ENCODE measurements around the gene SFT2D3. TPM values are rescaled to one million over a fixed set of nuclear protein-coding genes. Genes with fewer than 3 reads are reported as not detected.

SFT2D3 gene
- total and polyA plus RNA-seq, 2 experiments from 2014 or later = 0.13 to 9.3 TPM

DNA sequence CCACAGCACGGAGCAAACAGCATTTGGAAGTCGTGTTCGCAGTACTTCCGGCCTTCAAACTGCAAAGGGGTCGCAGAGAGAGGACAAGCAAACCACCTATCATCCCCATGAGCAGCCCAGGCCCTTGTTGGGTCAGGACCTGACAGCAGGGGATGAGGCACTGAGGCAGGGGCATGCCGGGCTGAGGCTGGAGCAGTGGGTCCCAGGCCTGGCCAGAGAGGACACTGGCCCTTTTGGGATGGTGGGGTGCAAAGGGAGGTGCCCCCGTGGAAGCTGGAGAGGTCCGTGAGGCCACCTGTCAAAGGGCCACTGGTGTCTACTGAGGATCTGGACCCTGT lies 46.5 kb upstream of the SFT2D3 start:
- no peaks in the 10 kb centered on the region for H3K36me3 ChIP-seq
- peaks cover 17% of the 10 kb centered on the region for H3K4me1 ChIP-seq (ENCODE audit: low read depth)
- no peak overlapping the region for H3K27ac ChIP-seq
- TF ChIP-seq, protein P1, sequence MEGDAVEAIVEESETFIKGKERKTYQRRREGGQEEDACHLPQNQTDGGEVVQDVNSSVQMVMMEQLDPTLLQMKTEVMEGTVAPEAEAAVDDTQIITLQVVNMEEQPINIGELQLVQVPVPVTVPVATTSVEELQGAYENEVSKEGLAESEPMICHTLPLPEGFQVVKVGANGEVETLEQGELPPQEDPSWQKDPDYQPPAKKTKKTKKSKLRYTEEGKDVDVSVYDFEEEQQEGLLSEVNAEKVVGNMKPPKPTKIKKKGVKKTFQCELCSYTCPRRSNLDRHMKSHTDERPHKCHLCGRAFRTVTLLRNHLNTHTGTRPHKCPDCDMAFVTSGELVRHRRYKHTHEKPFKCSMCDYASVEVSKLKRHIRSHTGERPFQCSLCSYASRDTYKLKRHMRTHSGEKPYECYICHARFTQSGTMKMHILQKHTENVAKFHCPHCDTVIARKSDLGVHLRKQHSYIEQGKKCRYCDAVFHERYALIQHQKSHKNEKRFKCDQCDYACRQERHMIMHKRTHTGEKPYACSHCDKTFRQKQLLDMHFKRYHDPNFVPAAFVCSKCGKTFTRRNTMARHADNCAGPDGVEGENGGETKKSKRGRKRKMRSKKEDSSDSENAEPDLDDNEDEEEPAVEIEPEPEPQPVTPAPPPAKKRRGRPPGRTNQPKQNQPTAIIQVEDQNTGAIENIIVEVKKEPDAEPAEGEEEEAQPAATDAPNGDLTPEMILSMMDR (IDR thresholded peaks at IDR 0.05; ENCODE audit: low read depth, low read length) = no peak
- no peak overlapping the region for H3K4me3 ChIP-seq
- no peak for DNase-seq (ENCODE audit: low read depth in 1 of 2, low spot score in 1 of 2)
- no peaks in the 10 kb centered on the region for H3K27me3 ChIP-seq
- H3K9me3 ChIP-seq (ENCODE audit: low read depth) = no peaks in the 10 kb centered on the region

DNA sequence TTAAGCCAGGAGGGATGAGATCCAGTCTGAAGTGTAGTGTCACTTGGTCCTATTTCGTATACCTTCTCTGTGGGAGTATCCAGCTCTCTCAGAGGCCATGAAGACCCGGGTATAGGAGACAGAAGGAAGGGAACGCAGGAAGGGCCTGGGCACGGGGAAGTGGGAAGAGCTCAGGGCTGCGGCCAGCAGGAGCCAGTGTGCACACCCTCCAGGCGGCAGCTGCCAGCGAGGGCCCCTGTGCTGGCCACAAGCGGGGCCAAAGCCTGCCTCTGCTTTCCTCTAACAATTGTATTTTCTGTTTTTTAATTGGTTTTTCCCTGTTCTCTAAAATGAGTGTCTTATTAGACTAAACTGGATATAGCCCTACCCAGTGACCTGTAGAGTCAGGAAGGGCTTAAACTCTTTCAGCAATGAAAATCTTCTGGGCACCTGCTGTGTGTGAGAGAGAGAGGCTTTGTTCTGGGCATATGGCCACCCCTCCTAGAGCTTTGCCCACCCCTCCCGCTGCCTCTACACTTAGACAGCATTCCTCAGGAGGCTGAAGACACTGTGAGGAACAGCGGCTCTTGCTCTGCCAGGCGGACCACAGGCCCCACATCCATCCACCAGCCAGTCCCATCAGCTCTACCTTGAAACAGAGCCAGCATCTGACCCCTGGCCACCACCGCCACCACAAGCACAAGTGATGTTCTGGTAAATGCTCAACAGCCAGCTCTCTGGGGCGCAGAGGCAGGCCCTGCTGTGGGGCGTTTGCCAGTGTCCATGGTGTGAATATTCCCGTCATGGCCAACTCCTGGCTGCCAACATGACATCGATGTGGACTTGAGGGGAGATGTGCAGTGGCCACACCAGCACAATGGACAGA lies 45.9 kb upstream of the SFT2D3 start:
- peaks cover 17% of the 10 kb centered on the region for H3K4me1 ChIP-seq (ENCODE audit: low read depth)

DNA sequence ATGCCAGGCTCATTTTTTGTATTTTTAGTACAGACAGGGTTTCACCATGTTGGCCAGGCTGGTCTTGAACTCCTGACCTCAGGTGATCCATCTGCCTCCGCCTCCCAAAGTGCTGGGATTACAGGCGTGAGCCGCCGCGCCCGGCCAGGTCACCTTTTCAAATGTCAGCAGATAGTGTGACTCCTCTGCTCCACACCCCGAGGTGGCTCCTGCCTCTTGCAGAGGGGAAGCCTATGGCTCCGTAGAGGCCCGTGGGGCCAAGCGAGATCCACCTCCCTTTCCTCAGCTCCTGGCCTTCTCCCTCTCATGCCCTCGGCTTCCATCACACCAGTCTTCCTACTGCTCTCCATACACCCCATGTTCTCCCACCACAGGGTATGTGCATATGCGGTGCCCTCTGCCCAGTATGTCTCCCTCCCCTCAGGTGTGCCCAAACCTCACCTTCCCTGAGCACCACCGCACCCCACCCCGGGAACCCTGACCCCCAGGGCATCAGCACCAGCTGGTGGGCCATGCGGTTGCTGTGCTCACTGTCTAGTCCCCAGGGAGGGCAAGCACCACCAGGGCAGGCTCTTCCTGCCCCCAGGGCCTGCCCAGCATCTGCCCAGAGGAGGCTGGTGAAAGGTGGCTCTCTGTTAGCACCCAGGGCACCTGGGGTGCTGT lies 44.6 kb upstream of the SFT2D3 start:
- Histone ChIP-seq H3K36me3 (no peaks in the 10 kb centered on the region), H3K9me3 (ENCODE audit: low read depth) (no peaks in the 10 kb centered on the region), H3K27ac (no peak overlapping the region), H3K4me3 (no peak overlapping the region), H3K4me1 (ENCODE audit: low read depth) (peaks cover 21% of the 10 kb centered on the region), H3K27me3 (no peaks in the 10 kb centered on the region)
- TF ChIP-seq, protein P1 (IDR thresholded peaks at IDR 0.05; ENCODE audit: low read depth, low read length) = no peak
- DNase-seq (ENCODE audit: low read depth in 1 of 2, low spot score in 1 of 2) = no peak

More for the DNA sequence above, 45.9 kb upstream of the SFT2D3 start:
- Histone ChIP-seq H3K27me3 (no peaks in the 10 kb centered on the region), H3K36me3 (no peaks in the 10 kb centered on the region), H3K4me3 (no peak overlapping the region), H3K9me3 (ENCODE audit: low read depth) (no peaks in the 10 kb centered on the region), H3K27ac (no peak overlapping the region)
- TF ChIP-seq, protein P1 (IDR thresholded peaks at IDR 0.05; ENCODE audit: low read depth, low read length) = no peak
- no peak for DNase-seq (ENCODE audit: low read depth in 1 of 2, low spot score in 1 of 2)

DNA sequence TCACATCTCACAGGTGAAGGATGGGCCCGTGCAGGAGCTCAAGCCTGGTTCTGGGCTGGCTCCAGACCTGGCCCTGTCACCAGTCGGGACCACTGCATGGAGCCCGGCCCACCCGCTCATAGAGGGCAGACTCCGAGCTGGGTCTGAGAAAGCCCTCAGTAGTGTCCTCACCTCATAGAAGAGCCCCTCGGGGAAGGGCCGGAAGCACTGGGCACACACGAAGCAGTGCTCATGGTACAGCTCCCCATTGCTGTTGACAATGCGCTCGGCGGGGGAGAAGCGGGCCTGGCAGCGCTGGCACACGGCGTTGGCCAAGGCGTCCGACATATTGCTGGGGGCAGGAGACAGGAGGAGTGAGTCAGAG lies 44.1 kb upstream of the SFT2D3 start:
- TF ChIP-seq, protein P1 (IDR thresholded peaks at IDR 0.05; ENCODE audit: low read depth, low read length) = no peak
- Histone ChIP-seq H3K36me3 (no peaks in the 10 kb centered on the region), H3K27me3 (no peaks in the 10 kb centered on the region), H3K27ac (no peak overlapping the region), H3K9me3 (ENCODE audit: low read depth) (no peaks in the 10 kb centered on the region), H3K4me3 (no peak overlapping the region), H3K4me1 (ENCODE audit: low read depth) (peaks cover 23% of the 10 kb centered on the region)
- no peak for DNase-seq (ENCODE audit: low read depth in 1 of 2, low spot score in 1 of 2)

DNA sequence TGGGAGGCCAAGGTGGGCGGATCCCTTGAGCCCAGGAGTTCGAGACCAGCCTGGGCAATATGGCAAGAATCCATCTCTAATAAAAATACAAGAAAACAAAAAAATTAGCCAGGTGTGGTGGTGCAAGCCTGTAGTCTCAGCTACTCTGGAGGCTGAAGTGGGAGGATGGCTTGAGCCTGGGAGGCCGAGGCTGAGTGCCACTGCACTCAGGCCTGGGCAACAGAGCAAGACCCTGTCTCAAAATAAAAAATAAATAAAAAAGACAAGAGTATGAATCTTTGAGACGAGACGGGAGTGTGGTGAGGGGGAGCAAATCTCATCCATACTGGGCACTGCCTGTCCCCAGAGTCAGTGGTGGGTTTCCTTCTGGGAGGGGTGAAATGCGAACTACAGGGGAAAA lies 43.2 kb upstream of the SFT2D3 start:
- Histone ChIP-seq H3K36me3 (no peaks in the 10 kb centered on the region), H3K27ac (no peak overlapping the region), H3K4me3 (no peak overlapping the region), H3K27me3 (no peaks in the 10 kb centered on the region), H3K9me3 (ENCODE audit: low read depth) (no peaks in the 10 kb centered on the region), H3K4me1 (ENCODE audit: low read depth) (peaks cover 22% of the 10 kb centered on the region)
- TF ChIP-seq, protein P1 (IDR thresholded peaks at IDR 0.05; ENCODE audit: low read depth, low read length) = no peak
- no peak for DNase-seq (ENCODE audit: low read depth in 1 of 2, low spot score in 1 of 2)
